Kidney glomerular epithelial cell (primary cell): ENCODE data around the gene RESF1.

Experiments
- DNase-seq: peaks from one replicate; lab custom pipeline; 2025; lab: John Stamatoyannopoulos, UW

RESF1 gene

DNA sequence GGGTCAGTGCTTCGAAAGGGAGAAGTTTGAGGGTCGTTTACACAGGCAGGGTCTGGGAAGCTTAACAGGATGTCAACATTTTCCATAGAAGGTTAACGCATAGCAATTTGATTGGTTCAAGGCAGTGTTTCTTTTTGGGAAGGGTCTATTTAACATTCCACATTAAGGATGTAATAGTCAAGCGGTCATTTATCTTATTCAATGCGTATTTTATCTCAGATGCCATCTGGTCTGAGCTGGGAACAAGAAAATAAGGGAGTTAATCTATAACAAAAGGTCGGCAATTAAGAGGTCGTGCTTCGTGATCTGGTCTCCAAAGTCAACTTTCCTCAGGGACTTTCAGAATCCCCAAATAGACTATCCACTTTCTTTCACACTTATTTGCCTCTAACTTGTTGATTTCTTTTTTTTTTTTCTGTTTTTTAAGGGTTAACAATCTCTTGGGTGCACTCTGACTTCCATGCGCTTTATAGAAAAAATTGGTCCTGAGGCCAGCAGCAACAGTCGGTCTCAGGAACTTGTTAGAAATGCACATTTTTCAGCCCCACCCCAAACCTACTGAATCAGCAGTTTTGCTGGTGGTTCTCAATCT is 550 bp upstream of the RESF1 start:
- peak; percentile 88 for DNase-seq

GRCh38 chr12:31959701-31960391 is 631 bp downstream of the RESF1 start:
- peak; percentile 73 for DNase-seq

GRCh38 chr12:31961137-31961536 is 1.9 kb downstream of the RESF1 start:
- peak; percentile 2 for DNase-seq

DNA sequence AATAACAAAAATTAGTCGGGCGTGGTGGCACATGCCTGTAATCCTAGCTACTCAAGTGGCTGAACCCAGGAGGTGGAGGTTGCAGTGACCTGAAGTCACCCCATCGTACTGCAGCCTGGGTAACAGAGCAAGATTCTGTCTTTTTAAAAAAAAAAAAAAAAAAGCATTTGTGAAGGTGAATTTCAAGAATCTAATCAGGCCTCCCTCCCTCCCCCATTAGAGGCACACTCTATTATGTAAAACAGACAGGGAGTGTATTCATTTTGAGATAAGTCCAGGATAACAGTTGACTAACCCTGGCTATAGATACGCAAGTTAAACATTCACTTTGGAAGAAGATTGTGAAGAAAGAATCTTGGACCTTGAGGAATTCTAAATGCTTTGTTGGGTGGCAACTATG is 2.9 kb downstream of the RESF1 start:
- peak; percentile 41 for DNase-seq

DNA sequence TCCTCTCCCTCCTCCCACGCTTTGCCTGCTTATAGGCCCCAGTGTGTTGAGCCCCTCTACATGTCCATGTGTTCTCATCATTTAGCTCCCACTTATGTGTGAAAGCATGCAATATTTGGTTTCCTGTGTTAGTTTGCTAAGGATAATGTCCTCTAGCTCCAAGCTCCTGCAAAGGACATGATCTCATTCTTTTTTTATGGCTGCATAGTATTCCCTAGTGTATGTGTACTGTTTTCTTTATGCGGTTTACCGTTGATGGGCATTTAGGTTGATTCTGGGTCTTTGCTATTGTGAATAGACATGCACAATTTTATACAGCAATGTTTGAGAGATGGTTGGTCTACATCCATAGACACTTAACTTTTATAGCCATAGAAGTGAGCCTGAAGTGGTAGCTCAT is 5.1 kb downstream of the RESF1 start:
- DNase-seq, result no peak

GRCh38 chr12:31965090-31965489 is 5.9 kb downstream of the RESF1 start:
- DNase-seq, result no peak

DNA sequence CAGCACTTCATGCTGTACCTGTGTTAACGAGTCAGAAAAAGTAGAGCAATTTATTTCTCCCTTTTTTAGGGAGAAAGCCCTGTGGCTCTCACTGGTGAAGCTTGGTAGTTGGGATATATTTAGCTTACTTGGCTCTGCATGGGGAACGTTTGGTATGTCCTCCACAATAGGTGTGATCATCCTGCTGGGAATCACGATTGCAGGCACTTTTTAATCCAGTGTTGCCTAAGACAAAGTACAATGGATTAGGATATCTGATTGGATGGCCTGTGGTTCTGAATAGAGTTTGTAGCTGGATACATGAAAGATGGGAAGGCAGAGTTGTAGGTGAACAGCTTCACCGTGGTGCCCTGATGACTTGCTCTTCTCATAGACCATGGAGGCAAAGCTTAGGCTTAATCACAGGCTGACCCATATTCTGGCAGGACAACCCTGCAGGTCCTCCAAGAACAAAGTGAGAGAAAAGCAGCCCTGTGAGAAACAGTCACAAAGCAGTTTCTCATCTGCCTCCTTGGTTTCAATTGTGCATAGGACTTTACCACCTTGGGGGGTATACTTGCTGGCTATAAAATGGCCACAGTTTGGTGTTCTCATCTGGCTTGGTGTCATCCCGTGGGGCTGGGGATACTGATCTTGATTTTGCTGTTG is 7.5 kb downstream of the RESF1 start:
- DNase-seq, result no peak

DNA sequence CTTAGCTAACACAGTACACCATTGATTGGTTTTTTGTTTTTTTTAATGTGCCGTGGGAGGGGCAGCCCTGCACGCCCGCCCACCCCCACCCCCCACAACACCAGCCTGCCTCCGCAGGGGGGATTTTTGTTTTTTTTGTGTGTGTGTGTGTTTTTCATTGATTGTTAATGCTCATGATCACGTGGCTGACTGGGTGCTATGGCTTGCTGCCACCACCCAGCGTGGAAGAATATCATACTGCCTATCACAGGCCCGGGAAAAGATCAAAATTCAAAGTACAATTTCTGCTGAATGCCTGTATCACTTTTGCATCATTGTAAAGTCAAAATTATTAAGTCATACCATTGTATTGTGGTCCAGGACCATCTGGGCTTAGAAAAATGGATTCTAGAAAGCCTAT is 8.3 kb downstream of the RESF1 start:
- no peak for DNase-seq

DNA sequence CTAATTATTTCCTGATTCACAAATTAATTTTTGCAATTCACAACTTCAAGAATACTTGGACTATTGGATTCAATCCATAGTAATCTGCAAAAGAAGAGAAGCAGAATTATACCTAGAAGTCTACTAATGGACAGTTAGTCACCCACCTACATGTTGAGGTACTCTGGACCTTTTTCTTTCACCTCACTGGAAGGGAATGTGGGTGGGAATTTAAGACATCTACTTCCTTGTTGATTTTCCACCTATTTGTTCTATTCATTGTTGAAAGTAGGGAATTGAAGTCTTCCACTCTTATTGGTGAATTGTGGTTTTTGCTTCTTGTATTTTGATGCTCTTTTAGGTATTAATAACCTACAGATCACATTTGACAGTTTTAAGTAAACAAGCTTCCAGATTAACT is 11.0 kb downstream of the RESF1 start:
- peak; percentile 40 for DNase-seq

DNA sequence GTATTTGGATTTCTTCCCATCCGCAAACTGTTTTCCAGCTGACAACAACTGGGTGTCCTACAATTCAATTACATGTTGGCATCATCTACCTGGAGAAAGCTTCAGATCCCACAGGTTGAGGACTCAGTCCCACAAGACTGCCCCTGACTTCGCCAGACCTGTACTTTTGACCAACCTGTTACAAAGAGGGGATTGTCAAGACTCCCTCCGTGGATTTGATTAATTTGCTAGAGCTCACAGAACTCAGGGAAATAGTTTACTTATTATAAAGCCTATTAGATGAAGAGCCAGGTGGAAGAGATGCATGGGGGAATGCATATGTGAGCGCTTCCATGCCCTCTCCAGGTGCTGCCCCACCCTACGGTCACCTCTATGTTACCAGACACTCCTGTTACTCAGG is 14.6 kb downstream of the RESF1 start:
- no peak for DNase-seq

GRCh38 chr12:31974673-31975072 is 15.5 kb downstream of the RESF1 start:
- no peak for DNase-seq

GRCh38 chr12:31984806-31985591 is 25.8 kb downstream of the RESF1 start:
- no peak for DNase-seq

GRCh38 chr12:31985832-31986231 is 26.6 kb downstream of the RESF1 start:
- no peak for DNase-seq

- DNase-seq, result peak; percentile 80
Measured at GRCh38 chr12:31989571-31990362, 30.6 kb downstream of the RESF1 start.

- no peak for DNase-seq
Measured at GRCh38 chr12:31991146-31991545, 31.9 kb downstream of the RESF1 start.

DNA sequence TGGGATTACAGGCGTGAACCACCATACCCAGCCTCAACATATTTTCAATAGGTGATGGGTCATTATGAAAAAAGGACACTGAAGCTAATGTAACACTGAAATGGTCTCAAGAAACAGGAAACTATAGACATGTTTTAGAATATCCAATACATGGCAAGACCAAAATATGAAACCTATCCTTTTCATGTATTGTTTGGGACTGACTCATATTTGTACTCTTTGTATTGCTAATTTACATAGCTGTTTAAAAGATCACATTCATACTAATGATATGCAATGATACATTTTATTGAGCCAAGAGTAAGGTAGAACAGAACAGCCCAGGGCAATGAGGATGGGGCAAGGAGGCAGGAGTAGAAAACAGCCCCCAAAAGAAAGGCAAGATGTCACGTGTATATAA is 32.6 kb downstream of the RESF1 start:
- DNase-seq, result no peak

DNA sequence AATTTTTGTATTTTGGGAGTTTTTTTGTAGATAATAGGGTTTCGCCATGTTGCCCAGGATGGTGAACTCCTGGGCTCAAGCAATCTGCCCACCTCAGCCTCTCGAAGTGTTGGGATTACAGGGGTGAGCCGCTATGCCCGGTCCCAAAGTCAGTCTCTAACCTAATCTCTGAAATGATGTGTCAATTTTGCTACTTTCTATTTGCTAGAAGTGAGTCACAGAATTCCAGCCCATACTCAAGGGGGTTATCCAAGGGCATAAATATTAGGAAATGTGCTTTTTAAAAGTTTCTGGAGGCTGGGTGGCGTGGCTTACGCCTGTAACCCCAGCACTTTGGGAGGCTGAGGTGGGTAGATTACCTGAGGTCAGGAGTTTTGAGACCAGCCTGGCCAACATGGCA is 40.5 kb downstream of the RESF1 start:
- no peak for DNase-seq

GRCh38 chr12:32000373-32001005 is 41.3 kb downstream of the RESF1 start:
- no peak for DNase-seq

DNA sequence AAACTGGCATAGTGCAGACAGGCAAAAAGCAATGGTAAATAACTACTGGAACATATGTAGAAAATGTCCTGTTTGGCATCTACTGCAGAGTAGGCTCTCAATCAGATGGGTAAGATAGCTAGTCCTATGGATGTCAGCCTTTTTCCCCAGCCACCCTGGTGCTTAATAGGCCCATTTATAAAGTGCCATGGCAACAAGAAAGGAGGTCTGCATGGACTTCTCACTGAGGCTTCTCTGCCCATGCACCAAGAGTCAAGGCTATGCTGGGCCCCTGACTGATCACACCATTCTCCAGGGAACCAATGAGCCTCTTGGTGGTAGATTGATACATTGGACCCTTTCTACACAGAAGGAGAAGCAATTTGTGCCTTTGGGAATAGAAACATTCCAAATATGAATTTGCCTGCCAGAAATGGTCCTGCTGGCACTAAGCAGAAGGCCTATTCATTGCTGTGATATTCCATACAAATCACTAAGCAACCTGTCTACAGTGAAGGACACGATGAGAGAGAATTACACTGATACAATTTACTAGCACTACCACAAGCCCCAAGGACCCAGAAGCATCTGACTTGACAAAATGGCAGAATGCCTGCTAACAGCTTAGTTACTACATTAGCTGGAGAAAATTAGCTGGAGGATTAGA is 43.8 kb downstream of the RESF1 start:
- no peak for DNase-seq

GRCh38 chr12:32003654-32004053 is 44.4 kb downstream of the RESF1 start:
- DNase-seq, result no peak
